ENCODE measurements around the gene MGMT.

The MGMT gene

DNA sequence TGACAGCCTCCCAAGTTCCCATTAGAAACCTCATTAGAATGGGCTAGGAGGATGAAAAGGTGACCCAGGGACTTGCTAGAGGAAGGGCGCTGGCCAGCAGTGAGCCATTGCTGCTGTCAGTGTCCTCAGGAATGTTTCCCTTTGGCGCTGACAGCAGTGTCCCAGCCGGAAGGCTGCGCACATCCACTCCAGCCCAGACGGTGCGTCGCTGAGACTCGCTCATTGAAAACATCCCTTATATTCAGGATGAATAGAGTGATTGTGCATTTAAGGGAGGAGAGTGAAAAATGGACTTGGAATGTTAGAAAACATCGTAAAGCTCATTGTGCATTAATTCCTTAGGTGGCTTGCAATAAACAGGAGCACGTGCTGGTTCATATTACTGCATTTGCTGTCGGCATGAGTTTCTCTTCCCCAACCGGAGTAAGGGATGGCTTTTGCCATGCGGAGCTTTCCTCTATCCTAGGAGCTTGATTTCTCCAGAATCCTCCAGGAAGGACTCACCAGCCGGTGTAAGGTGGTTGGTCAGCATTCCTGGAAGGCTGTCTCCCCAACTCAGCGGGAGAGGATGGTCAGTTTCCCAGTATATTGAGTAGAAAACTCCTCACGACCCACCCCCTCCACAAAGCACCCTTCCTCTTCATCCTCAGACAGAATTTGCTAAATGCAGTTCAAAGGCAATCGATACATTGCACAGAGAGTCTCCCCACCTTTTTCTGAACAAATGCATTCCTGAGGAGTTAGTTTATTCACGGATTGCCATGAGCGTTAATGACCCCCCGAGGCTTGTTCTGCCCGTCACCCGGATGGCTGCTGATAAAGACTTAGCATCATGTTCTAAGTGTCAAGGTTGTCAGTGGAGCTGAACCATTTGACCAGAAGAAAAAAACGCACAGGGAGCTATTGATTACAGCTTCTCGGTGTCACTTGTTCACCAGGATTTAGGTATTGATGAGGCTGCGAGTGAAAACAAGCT, 295.2 kb downstream of the MGMT start:
- no peak for DNase-seq (ENCODE audit: low spot score)

DNA sequence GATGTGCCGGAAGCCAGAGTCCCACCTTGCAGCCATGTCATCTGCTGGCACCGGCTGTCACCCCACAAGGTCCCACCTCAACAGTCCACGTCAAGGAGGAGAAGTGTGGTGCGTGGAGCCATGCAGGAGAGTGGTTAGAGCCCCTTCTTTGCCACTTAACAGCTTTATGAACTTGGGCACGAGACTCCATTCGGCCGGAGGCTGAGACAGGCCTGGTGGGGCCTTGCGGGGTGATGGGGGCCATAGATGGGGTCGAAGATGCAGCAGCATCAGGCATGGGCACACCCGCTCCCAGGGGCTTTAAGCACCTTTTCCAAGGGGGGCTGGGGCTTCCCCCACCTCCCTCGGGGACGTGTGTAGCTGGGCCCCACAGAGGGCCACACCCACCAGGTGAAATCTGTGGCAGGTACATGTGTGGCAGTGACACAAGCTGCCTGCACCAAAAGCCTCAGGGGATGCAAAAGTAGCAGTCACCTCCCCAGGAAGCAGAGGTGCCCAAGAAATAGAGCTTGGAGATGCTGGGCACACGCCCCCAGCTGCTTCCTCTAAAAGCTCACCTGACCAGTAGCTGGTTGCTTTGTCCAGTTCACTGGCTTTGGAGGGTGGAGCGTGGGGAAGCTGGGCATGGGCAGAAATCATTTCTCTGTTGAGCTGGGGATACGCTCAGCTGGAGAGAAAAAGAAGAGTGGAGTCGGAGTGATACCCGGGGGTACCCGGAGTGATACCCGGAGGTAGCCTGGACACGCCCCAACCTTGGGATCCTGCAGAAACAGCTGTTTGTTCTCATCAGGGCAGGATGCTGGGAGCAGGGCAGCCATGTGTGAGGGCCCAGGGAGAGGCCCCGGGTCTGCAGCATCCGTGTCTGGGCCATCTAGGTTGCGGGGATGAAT, 297.2 kb downstream of the MGMT start:
- DNase-seq (ENCODE audit: low spot score) = no peak

DNA sequence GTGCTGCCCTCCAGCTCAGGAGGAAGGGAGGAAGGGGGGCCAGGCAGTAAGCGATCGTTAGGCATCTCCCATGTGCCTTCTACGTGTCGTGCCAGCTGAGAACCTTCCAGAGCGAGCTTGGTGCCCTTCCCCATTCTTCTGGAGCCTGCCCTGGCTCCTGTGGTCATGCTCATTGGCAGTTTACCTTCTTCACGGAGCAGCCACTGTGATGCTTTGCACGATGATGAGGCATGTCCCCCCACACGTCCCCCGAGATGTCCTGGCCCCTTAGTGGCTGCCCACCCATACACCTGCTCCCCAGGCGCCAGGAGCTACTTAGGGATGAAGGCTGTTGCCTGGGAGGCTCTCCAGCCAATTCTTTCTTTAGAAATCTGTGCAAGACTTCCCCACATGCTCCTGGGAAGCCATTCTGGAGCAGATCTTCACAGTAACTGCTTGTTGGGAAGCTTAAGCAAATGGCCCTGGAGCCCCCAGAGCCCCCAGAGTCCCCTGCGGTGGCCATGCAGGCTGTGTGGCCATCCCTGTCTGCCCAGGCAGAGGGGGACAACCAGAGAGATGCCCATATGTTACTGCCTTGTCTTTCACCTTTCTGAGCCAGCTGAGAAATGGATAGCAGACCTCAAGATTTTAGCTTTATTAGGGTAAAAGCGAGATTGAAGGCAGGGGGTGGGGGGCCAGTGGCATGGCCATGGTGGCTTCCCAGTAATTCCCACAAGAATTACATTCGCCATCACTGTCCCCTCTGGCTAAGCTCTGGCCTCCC, 298.0 kb downstream of the MGMT start:
- DNase-seq (ENCODE audit: low spot score) = no peak

DNA sequence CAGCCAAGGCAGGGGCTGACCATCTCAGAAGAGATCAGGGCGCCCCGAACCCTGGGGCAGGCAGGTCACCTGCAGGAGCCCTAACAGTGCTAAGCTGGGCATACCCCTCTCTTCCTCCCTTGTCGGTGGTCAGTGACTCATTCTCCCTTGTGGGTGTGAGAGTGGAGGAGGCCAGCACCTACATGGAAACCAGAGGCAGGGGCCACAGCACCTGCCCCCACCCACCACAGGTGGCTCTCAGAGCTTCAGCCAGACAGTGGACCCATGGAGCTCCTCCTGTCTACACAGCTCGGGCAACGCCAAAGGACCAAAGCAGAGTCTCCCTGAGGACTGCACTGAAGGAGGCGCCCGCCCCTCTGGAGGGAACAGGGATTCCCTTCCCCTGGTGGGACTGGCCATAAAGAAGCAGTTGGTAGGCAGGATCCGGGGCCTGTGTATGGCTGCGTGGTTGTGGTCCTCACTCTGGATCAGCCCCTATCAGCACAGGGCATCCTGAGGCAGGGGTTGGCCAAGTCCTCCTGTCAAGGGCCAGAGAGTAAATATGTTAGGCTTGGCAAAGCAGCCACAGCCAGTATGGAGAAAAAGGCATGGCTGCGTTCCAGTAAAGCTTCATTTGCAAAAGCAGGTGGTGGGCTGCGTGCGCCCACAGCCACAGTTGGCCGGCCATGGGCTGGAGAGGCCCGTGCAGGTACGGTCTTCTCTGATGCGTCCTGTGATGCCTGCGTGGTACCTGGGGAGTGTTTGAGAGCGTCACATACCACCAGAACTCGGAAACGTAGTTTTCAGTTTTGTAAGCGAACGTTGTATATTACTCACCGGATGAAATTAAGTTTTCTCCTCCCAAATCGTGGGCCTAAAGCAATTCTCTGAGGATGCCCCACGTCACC, 298.9 kb downstream of the MGMT start:
- DNase-seq (ENCODE audit: low spot score) = no peak

DNA sequence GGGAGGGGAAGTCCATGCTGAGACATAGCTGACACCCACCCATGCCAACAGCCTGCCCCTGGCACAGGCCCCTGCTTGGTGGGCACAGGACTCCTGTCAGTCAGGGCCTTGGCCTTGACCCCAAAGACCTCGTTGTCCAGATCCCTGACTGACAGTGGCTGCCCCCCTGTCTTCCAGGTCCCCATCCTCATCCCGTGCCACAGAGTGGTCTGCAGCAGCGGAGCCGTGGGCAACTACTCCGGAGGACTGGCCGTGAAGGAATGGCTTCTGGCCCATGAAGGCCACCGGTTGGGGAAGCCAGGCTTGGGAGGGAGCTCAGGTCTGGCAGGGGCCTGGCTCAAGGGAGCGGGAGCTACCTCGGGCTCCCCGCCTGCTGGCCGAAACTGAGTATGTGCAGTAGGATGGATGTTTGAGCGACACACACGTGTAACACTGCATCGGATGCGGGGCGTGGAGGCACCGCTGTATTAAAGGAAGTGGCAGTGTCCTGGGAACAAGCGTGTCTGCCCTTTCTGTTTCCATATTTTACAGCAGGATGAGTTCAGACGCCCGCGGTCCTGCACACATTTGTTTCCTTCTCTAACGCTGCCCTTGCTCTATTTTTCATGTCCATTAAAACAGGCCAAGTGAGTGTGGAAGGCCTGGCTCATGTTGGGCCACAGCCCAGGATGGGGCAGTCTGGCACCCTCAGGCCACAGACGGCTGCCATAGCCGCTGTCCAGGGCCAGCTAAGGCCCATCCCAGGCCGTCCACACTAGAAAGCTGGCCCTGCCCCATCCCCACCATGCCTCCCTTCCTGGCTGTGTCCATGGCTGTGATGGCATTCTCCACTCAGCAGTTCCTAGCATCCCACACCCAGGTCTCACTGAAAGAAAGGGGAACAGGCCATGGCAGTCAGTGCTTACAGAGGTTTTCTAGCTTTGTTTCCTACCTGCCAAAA, 299.8 kb downstream of the MGMT start:
- DNase-seq (ENCODE audit: low spot score) = no peak

DNA sequence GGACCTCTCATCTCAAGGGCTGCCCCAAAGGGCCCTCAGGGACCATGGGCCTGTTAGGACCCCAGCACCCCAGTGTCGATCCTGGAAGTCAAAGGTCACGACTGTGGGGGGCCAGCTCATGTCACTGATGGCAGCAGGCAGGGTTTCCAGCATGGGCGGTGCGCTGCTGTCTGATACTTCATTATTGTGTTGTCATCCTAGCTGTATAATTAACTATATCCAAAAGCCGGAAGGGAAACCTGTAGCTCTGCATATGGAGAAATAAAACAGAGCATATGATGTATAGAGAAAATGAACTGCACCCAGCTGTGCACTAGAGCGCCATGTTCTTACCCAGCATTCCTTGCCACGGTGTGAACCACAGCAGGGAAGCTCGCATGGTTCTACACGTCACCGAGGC, 300.7 kb downstream of the MGMT start:
- no peak for DNase-seq (ENCODE audit: low spot score)

DNA sequence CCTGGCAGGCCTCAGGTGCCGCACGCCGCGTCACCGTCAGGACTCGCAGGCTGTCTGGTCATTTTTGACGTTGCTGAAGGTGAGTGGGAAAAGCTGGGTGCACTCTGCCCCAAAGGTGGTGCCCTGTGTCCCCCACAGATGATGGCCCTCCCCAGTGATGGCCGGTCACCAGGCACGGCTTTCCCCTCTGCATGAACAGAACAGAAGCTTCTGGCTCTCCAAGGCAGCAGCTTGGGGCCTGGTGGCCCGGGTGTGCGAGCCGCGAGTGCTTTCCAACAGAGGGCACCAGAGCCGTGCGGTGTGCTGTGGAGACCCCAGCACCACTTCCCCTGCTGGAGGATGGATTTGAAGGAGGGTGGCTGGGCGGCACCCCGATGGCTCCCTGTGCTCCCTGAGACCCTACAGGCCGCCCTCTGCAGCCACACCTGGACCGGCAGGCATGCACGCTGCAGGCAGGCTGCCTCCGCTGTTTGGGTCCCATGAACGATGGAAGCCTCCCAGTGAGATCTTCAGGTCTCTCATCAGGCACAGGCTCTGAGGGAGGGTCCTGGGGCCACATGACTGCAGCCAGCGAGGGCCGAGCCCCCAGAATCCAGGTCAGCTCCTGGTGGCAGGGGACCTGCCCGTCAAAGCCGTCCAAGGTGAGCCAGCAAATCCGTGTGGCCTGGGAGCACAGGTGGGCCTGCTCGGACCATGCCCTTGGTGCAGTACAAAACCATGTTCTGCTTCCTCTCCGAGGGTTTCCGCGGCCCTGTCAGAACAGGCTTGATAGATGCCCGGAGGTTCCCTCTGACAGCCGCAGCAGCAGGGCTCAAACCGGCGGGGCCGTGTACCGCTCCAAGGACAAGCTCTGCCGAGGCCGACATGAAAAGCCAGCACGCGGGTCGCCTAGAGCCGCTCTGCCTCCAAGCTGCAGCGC, 301.7 kb downstream of the MGMT start:
- no peak for DNase-seq (ENCODE audit: low spot score)

DNA sequence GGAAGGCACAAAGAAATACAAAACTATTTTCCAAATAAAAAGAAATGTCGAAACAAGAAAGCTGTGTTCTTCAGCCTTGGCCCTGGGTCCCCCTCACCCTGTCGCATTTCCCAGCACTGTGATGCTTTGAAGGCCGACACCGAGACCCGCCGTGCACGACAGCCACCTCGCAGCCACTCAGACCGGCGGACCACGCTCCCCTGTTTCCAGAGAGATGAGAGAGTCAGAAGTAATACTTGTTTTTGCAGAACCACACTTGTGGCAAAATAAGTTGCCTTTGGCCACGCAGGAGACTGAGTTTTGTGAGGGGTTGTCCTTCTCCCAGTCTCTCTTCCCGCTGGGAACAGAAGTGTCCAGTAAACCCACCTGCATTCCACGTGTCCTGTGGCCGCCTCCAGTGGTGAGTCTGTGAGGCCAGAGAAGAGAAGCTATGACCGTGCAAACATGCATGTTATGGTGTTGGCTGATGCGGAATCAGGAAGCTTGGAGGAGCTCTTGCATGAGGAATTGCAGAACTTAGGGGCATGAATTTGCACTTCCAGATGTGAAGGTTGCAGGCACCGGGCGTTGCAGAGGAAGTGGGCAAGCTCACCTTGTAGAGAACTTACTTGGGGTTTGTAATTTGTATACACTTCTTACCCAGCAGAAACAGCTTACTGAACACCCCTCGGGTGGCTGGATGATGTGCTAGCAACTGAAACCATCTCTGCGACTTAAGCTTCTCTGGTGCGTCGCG, 302.5 kb downstream of the MGMT start:
- DNase-seq (ENCODE audit: low spot score) = no peak

DNA sequence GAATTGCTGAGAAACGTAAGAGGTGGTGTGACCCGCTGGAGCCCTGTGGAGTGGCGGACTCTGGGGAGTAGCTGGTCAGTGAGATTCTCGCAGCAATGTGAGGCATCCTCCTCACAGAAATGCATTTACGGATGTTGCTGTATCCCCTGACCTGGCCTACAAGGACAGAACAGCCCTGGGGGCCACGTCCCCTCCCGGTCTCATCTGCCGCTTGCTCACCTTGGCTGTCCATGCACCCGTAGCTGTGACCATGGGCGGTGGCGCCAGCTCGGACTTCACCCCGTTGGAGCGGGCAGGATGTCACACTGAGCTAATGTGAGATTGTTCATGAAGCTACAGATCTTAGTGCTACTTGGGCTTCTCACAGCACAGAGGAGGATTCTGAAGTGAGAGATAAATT, 303.2 kb downstream of the MGMT start:
- no peak for DNase-seq (ENCODE audit: low spot score)

DNA sequence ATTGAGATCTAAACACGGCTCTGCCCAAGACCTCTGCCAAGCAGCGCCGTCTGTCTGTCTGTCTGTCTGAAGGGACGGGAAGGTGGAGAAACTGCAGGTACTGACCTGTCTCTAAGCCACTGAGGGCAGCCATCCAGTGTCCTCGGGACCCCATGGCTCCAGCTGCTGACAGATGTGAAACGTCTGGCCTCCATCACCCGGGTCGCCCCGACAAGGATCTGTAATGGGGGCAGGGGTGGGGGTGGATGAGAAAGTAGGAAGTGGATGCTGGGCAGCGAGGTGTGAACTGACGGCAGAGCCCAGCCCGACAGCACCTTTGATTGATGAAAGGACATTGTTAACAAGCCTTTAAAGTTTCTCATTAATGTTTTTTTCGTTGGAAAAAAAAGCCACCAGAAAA, 304.0 kb downstream of the MGMT start:
- DNase-seq (ENCODE audit: low spot score) = no peak

DNA sequence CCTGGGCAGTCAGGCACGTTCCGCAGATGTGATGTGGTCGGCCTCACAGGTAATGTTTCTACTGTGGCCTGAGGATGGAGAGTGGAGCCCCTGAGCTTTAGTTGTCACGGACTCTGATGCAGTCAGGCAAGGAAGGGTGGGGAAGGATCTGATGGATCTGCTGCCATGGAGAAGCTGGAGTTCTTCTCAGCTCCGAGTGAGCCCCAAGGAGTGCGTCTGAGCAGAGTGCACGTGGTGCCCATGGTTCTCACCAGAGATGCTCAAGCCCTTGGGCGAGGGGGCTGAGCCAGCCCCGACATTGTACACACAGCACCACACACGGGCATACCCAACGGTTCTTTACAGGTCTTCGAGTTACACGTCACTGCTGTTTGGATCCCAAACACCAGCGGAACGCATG, 304.5 kb downstream of the MGMT start:
- DNase-seq (ENCODE audit: low spot score) = no peak

DNA sequence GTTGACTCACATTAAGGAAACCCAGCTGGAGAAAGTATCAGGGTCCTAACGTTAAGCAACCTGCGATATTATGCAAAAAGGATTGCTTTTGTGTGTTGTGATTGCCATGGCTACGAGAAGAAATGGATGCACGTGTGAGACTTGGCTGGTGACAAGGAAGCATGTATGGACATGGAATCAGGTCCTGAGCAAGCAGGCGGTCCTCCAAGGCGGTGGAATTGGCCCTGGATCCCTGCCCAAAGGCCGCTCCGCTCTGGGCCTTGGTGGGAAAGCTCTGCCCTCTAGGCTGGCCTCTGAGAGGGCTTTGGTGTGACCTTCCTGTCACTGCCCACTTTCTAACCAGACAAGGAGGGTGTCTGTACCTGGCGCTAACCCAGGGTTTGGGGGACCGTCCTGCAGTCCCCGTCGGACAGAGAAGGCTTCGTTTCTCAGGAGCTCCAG, 305.0 kb downstream of the MGMT start:
- no peak for DNase-seq (ENCODE audit: low spot score)

DNA sequence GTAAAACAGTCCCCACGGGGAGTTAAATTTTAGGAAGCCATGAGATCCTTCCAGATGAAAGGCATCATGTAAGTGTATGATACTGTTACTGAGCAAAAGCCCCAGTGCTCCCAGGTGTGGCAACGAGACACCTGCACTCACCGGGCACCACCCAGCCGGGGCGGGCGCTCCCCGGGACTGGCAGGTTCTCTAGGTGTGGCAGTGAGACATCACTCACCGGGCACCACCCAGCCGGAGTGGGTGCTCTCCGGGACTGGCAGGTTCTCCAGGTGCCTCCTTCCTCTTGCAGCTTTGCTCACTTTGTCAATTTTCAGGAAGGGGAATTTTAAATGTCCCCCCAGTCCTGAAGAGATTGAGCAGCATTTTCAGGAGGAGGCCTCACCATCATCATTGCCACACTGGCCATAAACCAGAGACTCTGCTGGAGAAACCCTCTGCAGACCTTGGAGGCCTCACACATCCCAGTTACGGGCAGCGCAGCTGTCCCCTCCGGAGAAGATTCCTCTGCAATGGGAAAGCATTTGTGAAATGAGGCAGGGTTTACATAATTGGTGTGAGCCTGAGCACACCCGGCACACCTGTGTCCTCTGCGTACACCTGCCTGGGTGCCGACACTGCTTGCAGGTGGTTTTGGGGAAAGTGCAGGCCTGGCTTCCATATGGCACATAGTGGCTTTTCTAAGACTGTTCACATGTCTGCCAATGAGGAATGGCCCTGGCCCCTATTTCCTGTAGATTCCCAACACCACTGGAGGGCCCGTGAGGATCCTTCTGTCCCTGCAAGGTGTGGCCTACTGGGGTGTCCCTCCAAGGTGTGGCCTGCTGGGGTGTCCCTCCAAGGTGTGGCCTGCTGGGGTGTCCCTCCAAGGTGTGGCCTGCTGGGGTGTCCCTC, 305.7 kb downstream of the MGMT start:
- DNase-seq (ENCODE audit: low spot score) = no peak

DNA sequence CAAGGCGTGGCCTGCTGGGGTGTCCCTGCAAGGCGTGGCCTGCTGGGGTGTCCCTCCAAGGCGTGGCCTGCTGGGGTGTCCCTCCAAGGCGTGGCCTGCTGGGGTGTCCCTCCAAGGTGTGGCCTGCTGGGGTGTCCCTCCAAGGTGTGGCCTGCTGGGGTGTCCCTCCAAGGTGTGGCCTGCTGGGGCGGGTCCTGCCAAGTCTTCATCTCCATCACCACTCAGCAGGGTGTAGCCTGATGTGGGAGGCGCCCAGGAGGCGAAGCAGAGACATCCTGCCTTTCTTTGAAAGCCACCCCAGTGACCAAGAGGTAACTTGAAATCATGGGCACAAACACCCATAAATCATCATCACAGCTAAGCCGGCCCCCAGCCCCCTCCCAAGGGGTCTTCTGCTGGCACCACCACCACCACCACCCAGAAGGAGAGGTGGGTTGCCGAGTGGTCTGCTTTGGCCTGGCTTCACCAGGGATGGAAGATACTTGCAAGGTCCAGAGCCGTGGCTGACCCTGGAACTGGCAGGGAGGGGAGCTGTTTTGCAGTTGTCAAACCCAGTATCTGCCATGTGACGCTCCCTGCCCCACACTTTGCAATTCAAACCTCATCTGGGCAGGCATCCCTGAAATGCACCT, 306.4 kb downstream of the MGMT start:
- no peak for DNase-seq (ENCODE audit: low spot score)

DNA sequence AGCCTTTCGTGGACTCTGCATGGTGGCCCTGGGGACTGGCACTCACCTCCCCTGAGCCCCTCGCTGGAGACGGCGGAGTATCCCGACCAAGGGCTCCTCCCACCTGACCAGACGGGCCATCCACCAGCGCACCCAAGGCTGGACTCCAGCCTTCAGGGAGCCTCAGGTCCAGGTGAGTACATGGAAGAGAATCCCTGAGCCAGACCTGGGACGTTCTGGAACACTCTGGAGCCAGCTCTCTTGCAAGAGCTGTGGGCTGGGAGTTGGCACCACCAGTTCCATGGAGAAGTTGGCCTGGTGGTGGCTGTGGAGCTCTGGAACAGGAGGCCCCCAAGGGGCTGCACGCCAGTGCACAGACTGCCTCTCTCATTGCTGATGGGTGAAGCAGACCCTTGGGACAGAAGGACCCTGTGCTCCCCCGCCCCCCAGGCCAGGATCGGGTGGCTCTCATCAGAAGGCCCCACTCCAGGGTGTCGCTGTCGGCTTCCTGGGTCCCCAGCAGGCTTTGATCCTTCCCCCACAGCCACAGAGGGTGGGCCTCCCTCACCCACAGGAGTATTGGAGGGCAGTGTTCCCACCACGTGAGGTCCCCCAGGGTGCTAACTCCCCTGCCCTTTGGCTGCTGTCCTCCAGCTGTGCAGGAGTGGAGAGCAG, 307.2 kb downstream of the MGMT start:
- DNase-seq (ENCODE audit: low spot score) = no peak

DNA sequence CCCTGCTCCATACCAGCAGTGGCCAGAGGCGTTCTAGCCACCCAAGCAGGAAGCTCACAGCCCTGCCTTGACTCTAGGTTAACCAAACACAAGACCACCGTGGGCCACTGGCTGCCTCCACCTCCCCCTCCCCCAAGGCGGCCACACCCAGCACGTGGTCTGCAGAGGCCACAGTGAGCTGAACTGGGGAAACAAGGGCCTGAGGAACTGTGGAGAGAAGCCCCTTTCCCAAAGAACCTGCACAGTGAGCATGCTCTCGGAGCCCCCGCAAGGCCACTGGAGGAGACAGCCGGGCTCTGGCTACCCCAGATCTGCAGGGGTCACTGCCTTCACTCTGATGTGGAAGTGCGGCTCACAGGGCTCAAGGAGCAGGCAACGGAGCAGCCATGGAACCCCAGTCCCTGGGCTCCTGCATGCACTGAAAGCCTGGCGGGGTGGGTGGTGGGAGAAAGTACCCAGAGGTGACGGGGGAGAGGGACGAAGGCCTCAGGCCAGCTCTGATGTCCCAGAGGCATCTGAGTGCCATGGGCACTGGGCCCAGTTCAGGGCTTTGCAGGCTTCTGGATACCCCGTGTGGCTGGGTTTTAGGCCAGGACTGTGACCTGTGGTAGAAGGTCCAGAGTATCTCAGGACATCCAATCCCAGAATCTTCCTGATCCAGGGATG, 307.8 kb downstream of the MGMT start:
- no peak for DNase-seq (ENCODE audit: low spot score)

All from hematopoietic multipotent progenitor cell treated with erythropoietin and hydrocortisone succinate and interleukin-3 and kit ligand, for 17 days (in vitro differentiated cells).